ENCODE data around the gene HAPLN2. TPM values are rescaled to one million over a fixed set of nuclear protein-coding genes. Genes with fewer than 3 reads are reported as not detected.

Gene HAPLN2
- total and polyA plus RNA-seq, 2 of the 8 experiments (the other 6 are each of a cell fraction or from before 2014, with no cell fraction given): 0.19 to 0.51 TPM

DNA sequence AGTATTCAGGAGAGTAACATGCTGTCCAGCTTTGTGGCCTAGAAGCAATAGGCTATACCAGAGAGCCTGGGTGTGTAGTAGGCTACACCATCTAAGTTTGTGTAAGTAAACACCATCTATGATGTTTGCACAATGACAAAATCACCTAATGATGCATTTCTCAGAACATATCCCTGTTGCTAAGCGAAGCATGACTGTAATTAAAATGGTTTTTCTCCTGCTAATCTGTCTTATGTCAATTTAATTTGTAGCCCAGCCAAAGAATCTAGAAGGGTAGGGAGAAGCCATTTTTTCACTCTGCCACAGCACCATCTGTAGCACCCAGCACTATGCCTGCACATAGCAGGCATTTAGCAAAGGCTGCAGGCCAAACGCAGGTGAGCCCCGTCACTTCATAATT is 41.7 kb upstream of the HAPLN2 start (continued):
- TF ChIP-seq, protein P1, sequence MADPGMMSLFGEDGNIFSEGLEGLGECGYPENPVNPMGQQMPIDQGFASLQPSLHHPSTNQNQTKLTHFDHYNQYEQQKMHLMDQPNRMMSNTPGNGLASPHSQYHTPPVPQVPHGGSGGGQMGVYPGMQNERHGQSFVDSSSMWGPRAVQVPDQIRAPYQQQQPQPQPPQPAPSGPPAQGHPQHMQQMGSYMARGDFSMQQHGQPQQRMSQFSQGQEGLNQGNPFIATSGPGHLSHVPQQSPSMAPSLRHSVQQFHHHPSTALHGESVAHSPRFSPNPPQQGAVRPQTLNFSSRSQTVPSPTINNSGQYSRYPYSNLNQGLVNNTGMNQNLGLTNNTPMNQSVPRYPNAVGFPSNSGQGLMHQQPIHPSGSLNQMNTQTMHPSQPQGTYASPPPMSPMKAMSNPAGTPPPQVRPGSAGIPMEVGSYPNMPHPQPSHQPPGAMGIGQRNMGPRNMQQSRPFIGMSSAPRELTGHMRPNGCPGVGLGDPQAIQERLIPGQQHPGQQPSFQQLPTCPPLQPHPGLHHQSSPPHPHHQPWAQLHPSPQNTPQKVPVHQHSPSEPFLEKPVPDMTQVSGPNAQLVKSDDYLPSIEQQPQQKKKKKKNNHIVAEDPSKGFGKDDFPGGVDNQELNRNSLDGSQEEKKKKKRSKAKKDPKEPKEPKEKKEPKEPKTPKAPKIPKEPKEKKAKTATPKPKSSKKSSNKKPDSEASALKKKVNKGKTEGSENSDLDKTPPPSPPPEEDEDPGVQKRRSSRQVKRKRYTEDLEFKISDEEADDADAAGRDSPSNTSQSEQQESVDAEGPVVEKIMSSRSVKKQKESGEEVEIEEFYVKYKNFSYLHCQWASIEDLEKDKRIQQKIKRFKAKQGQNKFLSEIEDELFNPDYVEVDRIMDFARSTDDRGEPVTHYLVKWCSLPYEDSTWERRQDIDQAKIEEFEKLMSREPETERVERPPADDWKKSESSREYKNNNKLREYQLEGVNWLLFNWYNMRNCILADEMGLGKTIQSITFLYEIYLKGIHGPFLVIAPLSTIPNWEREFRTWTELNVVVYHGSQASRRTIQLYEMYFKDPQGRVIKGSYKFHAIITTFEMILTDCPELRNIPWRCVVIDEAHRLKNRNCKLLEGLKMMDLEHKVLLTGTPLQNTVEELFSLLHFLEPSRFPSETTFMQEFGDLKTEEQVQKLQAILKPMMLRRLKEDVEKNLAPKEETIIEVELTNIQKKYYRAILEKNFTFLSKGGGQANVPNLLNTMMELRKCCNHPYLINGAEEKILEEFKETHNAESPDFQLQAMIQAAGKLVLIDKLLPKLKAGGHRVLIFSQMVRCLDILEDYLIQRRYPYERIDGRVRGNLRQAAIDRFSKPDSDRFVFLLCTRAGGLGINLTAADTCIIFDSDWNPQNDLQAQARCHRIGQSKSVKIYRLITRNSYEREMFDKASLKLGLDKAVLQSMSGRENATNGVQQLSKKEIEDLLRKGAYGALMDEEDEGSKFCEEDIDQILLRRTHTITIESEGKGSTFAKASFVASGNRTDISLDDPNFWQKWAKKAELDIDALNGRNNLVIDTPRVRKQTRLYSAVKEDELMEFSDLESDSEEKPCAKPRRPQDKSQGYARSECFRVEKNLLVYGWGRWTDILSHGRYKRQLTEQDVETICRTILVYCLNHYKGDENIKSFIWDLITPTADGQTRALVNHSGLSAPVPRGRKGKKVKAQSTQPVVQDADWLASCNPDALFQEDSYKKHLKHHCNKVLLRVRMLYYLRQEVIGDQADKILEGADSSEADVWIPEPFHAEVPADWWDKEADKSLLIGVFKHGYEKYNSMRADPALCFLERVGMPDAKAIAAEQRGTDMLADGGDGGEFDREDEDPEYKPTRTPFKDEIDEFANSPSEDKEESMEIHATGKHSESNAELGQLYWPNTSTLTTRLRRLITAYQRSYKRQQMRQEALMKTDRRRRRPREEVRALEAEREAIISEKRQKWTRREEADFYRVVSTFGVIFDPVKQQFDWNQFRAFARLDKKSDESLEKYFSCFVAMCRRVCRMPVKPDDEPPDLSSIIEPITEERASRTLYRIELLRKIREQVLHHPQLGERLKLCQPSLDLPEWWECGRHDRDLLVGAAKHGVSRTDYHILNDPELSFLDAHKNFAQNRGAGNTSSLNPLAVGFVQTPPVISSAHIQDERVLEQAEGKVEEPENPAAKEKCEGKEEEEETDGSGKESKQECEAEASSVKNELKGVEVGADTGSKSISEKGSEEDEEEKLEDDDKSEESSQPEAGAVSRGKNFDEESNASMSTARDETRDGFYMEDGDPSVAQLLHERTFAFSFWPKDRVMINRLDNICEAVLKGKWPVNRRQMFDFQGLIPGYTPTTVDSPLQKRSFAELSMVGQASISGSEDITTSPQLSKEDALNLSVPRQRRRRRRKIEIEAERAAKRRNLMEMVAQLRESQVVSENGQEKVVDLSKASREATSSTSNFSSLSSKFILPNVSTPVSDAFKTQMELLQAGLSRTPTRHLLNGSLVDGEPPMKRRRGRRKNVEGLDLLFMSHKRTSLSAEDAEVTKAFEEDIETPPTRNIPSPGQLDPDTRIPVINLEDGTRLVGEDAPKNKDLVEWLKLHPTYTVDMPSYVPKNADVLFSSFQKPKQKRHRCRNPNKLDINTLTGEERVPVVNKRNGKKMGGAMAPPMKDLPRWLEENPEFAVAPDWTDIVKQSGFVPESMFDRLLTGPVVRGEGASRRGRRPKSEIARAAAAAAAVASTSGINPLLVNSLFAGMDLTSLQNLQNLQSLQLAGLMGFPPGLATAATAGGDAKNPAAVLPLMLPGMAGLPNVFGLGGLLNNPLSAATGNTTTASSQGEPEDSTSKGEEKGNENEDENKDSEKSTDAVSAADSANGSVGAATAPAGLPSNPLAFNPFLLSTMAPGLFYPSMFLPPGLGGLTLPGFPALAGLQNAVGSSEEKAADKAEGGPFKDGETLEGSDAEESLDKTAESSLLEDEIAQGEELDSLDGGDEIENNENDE (IDR thresholded peaks at IDR 0.05; ENCODE audit: insufficient replicate concordance, low read length): no peak
- TF ChIP-seq SP2 (IDR thresholded peaks at IDR 0.05; ENCODE audit: low read length) (no peak), TAF1 (IDR thresholded peaks at IDR 0.05; ENCODE audit: low read depth, low read length) (no peak), CTBP2 (IDR thresholded peaks at IDR 0.05; ENCODE audit: borderline replicate concordance, insufficient read depth, insufficient read length, low read length) (no peak), KDM5A (IDR thresholded peaks at IDR 0.05; ENCODE audit: low read length) (no peak), TAF7 (optimal IDR thresholded peaks at IDR 0.05; ENCODE audit: borderline replicate concordance, low read depth, low read length) (no peak), CBX5 (IDR thresholded peaks at IDR 0.05; ENCODE audit: low read depth, low read length) (no peak), KDM1A (IDR thresholded peaks at IDR 0.05; ENCODE audit: borderline replicate concordance, low read length) (no peak), CREB1 (IDR thresholded peaks at IDR 0.05) (no peak), TCF12 (IDR thresholded peaks at IDR 0.05; ENCODE audit: low read depth, low read length) (no peak)
- TF ChIP-seq, protein P2, sequence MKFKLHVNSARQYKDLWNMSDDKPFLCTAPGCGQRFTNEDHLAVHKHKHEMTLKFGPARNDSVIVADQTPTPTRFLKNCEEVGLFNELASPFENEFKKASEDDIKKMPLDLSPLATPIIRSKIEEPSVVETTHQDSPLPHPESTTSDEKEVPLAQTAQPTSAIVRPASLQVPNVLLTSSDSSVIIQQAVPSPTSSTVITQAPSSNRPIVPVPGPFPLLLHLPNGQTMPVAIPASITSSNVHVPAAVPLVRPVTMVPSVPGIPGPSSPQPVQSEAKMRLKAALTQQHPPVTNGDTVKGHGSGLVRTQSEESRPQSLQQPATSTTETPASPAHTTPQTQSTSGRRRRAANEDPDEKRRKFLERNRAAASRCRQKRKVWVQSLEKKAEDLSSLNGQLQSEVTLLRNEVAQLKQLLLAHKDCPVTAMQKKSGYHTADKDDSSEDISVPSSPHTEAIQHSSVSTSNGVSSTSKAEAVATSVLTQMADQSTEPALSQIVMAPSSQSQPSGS (IDR thresholded peaks at IDR 0.05; ENCODE audit: low read length): no peak

Data from H1 (cell line).